Esophagus muscularis mucosa (tissue), 4 donors: ENCODE measurements around the gene SAT2.

ENCODE experiments used
- EP300 ChIP-seq: sonication (generic); formaldehyde crosslinking; IDR thresholded peaks from one replicate; pipeline ENCODE4 v1.6.1; 2017; ENCODE audit warnings: antibody characterized with exemption
- POLR2A ChIP-seq: fragments of 450-650 bp; IDR thresholded peaks from one replicate; pipeline ENCODE4 v1.6.1; 2017; ENCODE audit warnings: antibody characterized with exemption, moderate library complexity, mild to moderate bottlenecking, low read depth
- TF ChIP-seq, protein P1 (sequence below), 3 experiments: fragments of 200-600 bp in 2 of 3; fragments of 450-650 bp in 1 of 3; sonication (generic) in 2 of 3; IDR thresholded peaks; one replicate each; pipeline ENCODE4 v1.5.1; 2017 to 2019; ENCODE audit warnings: antibody characterized with exemption in 3 of 3, mild to moderate bottlenecking in 2 of 3, moderate library complexity in 1 of 3

DNA sequence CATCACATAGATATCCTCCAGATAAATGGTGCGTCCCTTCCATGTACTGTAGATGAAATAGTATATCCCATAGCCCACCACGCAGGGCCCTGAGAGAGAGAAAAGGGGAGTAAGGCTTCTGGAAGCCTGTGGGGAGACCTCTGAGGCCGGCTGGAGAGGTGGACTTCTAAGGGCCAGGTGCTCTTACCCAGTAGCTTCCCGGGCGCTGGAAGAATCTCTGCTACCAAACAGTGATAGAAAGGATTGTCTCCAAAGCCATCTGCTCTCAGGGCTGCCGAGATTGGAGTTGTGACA is 718 bp downstream of the SAT2 start:
- TF ChIP-seq, protein P1, sequence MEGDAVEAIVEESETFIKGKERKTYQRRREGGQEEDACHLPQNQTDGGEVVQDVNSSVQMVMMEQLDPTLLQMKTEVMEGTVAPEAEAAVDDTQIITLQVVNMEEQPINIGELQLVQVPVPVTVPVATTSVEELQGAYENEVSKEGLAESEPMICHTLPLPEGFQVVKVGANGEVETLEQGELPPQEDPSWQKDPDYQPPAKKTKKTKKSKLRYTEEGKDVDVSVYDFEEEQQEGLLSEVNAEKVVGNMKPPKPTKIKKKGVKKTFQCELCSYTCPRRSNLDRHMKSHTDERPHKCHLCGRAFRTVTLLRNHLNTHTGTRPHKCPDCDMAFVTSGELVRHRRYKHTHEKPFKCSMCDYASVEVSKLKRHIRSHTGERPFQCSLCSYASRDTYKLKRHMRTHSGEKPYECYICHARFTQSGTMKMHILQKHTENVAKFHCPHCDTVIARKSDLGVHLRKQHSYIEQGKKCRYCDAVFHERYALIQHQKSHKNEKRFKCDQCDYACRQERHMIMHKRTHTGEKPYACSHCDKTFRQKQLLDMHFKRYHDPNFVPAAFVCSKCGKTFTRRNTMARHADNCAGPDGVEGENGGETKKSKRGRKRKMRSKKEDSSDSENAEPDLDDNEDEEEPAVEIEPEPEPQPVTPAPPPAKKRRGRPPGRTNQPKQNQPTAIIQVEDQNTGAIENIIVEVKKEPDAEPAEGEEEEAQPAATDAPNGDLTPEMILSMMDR (IDR thresholded peaks at IDR 0.05) = no peak
- TF ChIP-seq POLR2A = no peak
- no peak for TF ChIP-seq EP300
